ENCODE measurements around the gene FRMPD2. TPM values are rescaled to one million over a fixed set of nuclear protein-coding genes. Genes with fewer than 3 reads are reported as not detected.

FRMPD2 gene
- total and polyA plus RNA-seq, 2 experiments from 2014 or later = not detected

- DNase-seq (ENCODE audit: low spot score) (no peak), ATAC-seq (no peak)
- H3K4me1 Mint-ChIP-seq = peaks cover 7% of the 10 kb centered on the region; the same call in 2 of the 3 replicates
- Histone ChIP-seq H3K9me2 (ENCODE audit: insufficient read depth) (peaks cover 9% of the 10 kb centered on the region; the same call in 1 of the 2 replicates), H3K79me2 (replicated peaks; ENCODE audit: insufficient read depth) (no peaks in the 10 kb centered on the region), H3K4me2 (no peak overlapping the region), H3K27ac (ENCODE audit: low read depth) (no peak overlapping the region), H3F3A (replicated peaks; ENCODE audit: low read depth) (no peaks in the 10 kb centered on the region), H3K4me3 (no peak overlapping the region), H2AFZ (no peak overlapping the region), H4K20me1 (replicated peaks; ENCODE audit: insufficient read depth) (no peaks in the 10 kb centered on the region), H3K4me1 (ENCODE audit: insufficient read depth) (no peaks in the 10 kb centered on the region), H3K27me3 (ENCODE audit: insufficient read depth) (no peaks in the 10 kb centered on the region), H3K36me3 (ENCODE audit: insufficient read depth) (no peaks in the 10 kb centered on the region; the same call in 1 of the 2 replicates)
- no peak overlapping the region for H3K4me3 Mint-ChIP-seq
- TF ChIP-seq STAT1 (IDR thresholded peaks at IDR 0.05; ENCODE audit: unreplicated experiment) (no peak), JUNB (IDR thresholded peaks at IDR 0.05; ENCODE audit: unreplicated experiment) (no peak), EZH2phosphoT487 (IDR thresholded peaks at IDR 0.05; ENCODE audit: unreplicated experiment) (no peak), ZNF114 (CRISPR knock-in tag; IDR thresholded peaks at IDR 0.05) (no peak), REST (IDR thresholded peaks at IDR 0.05; ENCODE audit: unreplicated experiment) (no peak), ZNF331 (CRISPR knock-in tag; IDR thresholded peaks at IDR 0.05; ENCODE audit: low read depth) (no peak), POLR2AphosphoS5 (IDR thresholded peaks at IDR 0.05; ENCODE audit: low read depth) (no peak)
- TF ChIP-seq, protein P1, sequence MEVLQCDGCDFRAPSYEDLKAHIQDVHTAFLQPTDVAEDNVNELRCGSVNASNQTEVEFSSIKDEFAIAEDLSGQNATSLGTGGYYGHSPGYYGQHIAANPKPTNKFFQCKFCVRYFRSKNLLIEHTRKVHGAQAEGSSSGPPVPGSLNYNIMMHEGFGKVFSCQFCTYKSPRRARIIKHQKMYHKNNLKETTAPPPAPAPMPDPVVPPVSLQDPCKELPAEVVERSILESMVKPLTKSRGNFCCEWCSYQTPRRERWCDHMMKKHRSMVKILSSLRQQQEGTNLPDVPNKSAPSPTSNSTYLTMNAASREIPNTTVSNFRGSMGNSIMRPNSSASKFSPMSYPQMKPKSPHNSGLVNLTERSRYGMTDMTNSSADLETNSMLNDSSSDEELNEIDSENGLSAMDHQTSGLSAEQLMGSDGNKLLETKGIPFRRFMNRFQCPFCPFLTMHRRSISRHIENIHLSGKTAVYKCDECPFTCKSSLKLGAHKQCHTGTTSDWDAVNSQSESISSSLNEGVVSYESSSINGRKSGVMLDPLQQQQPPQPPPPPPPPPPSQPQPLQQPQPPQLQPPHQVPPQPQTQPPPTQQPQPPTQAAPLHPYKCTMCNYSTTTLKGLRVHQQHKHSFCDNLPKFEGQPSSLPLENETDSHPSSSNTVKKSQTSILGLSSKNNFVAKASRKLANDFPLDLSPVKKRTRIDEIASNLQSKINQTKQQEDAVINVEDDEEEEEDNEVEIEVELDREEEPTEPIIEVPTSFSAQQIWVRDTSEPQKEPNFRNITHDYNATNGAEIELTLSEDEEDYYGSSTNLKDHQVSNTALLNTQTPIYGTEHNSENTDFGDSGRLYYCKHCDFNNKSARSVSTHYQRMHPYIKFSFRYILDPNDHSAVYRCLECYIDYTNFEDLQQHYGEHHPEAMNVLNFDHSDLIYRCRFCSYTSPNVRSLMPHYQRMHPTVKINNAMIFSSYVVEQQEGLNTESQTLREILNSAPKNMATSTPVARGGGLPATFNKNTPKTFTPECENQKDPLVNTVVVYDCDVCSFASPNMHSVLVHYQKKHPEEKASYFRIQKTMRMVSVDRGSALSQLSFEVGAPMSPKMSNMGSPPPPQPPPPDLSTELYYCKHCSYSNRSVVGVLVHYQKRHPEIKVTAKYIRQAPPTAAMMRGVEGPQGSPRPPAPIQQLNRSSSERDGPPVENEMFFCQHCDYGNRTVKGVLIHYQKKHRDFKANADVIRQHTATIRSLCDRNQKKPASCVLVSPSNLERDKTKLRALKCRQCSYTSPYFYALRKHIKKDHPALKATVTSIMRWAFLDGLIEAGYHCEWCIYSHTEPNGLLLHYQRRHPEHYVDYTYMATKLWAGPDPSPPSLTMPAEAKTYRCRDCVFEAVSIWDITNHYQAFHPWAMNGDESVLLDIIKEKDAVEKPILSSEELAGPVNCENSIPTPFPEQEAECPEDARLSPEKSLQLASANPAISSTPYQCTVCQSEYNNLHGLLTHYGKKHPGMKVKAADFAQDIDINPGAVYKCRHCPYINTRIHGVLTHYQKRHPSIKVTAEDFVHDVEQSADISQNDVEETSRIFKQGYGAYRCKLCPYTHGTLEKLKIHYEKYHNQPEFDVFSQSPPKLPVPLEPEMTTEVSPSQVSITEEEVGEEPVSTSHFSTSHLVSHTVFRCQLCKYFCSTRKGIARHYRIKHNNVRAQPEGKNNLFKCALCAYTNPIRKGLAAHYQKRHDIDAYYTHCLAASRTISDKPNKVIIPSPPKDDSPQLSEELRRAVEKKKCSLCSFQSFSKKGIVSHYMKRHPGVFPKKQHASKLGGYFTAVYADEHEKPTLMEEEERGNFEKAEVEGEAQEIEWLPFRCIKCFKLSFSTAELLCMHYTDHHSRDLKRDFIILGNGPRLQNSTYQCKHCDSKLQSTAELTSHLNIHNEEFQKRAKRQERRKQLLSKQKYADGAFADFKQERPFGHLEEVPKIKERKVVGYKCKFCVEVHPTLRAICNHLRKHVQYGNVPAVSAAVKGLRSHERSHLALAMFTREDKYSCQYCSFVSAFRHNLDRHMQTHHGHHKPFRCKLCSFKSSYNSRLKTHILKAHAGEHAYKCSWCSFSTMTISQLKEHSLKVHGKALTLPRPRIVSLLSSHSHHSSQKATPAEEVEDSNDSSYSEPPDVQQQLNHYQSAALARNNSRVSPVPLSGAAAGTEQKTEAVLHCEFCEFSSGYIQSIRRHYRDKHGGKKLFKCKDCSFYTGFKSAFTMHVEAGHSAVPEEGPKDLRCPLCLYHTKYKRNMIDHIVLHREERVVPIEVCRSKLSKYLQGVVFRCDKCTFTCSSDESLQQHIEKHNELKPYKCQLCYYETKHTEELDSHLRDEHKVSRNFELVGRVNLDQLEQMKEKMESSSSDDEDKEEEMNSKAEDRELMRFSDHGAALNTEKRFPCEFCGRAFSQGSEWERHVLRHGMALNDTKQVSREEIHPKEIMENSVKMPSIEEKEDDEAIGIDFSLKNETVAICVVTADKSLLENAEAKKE (CRISPR knock-in tag; IDR thresholded peaks at IDR 0.05) = no peak
- TF ChIP-seq, protein P2, sequence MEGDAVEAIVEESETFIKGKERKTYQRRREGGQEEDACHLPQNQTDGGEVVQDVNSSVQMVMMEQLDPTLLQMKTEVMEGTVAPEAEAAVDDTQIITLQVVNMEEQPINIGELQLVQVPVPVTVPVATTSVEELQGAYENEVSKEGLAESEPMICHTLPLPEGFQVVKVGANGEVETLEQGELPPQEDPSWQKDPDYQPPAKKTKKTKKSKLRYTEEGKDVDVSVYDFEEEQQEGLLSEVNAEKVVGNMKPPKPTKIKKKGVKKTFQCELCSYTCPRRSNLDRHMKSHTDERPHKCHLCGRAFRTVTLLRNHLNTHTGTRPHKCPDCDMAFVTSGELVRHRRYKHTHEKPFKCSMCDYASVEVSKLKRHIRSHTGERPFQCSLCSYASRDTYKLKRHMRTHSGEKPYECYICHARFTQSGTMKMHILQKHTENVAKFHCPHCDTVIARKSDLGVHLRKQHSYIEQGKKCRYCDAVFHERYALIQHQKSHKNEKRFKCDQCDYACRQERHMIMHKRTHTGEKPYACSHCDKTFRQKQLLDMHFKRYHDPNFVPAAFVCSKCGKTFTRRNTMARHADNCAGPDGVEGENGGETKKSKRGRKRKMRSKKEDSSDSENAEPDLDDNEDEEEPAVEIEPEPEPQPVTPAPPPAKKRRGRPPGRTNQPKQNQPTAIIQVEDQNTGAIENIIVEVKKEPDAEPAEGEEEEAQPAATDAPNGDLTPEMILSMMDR (conservative IDR thresholded peaks at IDR 0.05; ENCODE audit: low read depth in 2 of 2) = no peak
- TF ChIP-seq, protein P3, sequence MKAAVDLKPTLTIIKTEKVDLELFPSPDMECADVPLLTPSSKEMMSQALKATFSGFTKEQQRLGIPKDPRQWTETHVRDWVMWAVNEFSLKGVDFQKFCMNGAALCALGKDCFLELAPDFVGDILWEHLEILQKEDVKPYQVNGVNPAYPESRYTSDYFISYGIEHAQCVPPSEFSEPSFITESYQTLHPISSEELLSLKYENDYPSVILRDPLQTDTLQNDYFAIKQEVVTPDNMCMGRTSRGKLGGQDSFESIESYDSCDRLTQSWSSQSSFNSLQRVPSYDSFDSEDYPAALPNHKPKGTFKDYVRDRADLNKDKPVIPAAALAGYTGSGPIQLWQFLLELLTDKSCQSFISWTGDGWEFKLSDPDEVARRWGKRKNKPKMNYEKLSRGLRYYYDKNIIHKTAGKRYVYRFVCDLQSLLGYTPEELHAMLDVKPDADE (IDR thresholded peaks at IDR 0.05) = no peak
- no peaks in the 10 kb centered on the region for H3K36me3 Mint-ChIP-seq (ENCODE audit: low read depth)
- no peaks in the 10 kb centered on the region for H3K9me3 Mint-ChIP-seq
- H3K27ac Mint-ChIP-seq = no peak overlapping the region
- H3K27me3 Mint-ChIP-seq (ENCODE audit: insufficient read depth, low read depth, poor library complexity) = no peaks in the 10 kb centered on the region
Observed at GRCh38 chr10:48224979-48225560, 49.4 kb downstream of the FRMPD2 start.

All from GM23338 (cell line).